Stimulated activated CD4-positive, alpha-beta T cell treated with anti-CD3 and anti-CD28 coated beads, TNF-alpha, amount 100 ng/mL, for 48 hours (primary cell): Measurements from ENCODE around the gene ELF4.

ENCODE experiments used
- DNase-seq, 3 donors: peaks; one replicate each; pipeline ENCODE4 v3.0.0-alpha.2; 2020; ENCODE audit warnings: low read depth in 3 of 3

Gene ELF4

DNA sequence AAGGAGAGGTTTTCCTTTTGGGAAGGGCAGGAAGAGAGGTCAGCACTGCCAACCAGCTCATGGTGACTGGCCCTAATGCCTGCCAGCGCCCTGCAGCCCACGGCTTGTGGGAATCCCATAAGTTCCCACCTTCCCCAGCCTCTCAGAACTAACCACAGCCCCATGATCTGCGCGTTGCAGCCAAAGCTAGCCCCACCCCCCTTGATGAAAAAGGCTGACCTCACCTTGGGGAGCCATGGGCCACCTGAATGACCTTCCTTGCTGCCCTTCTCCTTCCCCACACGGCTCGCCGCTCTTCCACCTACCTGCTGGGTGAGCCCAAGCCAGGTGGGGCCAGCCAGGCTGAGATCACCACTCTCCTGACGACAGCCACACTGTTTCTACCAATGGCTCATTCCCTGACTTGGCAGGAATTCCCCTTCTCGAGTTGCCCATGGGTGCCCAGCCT lies 3.9 kb upstream of the ELF4 start:
- DNase-seq: no peak

DNA sequence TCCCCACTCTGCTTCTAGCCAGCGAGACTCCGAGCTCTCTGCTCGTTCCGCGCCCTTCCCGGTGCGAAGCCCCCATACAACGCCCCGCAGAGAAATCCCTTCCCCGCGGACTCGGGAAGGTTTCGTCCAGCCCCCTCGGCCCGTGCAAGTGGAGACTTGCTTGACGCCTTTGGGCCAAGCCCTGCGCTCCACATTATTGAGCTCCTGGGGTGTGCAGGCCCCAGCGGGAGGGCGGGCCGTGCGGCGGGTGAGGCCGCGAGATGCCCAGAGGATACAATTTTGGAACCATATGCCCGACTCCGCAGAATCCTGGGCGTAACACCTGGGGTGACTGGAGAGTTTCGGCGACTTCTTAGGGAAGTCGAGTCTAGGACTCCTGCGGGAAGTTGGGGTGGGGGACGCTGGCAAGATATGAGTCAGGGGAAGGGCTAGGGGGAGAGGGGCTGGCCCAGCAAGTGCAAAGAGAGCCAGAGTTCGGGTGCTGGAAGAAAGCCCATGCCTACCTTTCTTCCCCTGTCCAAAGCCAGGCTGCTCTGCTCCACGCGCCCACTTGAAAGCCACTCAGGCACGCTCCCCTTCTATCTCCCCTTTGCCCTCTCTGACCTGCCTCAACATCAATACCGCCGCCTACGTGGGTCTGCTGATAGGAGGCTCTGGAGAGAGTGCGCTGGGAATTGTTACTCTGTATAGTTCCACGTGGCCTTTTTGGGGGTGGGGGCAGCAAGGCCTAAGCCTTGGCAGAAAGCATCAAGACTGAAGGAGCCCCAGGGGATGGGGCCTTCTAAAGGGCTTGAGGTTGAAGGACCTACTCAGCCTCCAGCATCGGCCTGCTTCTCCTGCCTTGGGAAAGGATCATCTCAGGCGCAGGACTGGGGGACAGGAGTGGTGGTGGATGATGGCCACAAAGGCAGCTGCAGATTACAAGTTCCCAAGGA lies 1.2 kb upstream of the ELF4 start:
- DNase-seq: no peak

DNA sequence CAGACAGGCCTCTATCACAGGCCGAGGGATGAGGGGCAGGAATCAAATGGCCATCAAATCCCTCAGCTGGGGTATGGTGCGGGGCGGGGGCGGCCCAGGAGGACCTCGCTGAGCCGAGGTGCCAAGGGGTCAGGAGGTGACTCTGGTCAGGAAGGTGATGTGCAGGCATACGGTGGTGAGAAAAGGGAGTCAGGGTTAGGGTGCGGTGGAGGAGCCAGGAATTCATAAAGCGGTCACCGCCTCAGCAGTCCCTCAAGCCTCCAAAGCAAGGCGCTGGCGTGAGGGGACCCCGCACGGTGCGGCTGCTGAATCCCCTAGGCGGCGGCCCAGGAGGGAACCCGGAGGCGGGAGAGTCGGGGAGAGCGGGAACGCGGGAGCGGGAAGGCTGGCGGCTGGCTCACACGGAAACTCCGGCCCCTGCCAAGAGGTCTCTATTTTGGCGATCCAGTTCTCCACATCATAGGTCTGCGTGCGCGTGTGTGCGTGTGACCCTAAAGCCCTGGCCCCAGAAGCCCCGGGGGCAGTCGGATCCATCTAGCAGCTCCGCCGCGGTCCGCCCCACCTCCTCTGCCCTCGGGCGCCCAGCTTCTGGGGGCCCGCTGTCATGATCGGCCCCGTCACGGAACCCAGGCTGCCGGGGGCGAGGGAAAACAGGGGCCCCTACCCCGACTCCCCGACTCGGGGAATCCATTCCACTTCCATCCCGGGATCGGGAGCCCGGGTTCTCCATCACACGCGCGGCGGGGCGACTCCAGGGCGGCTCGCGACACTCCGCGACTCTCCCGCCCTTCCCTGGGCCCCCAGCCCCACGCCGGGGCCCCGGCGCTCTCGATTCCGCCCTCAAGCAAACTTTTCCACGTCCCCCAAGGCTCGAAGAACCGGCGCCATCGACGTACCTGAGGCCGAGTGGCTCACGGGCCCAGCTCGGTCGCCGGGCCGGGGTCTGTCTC lies 593 bp downstream of the ELF4 start:
- no peak for DNase-seq

DNA sequence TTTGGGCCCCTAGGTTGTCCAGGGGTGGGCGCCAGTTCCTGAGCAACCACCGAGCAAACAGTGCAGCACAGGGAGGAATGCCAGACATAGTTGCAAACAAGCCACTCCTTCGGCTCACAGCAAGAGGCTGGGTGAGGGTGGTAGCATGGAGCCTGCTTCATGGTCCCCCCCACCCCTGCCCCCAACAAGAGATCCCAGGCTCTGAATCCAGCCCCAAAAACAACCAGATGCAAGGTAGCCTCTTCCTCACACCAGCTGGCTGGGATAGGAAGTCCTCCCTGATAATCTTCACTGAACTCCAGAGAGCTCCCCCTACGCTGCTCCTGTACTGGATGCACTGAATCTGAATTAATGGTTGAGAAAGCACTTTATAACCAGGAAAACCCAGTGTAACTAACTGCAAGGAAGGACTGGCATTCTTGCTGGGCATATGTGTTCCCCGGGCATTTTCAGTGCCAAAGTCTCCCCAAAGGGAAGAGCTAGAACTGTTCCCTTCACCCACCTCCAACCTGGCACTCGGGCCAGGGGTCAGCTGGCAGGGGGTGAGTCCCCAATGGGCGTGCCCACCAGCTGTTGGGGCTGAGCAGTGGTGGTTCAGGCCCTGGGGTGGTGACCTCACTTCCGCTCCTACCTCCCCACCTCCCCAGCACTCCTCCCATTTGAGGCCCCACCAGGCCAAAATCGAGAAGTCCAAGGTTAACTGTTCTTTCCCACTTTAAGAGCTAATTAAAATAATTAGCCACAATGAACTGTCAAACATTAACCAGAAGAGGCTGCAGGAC lies 1.5 kb downstream of the ELF4 start:
- no peak for DNase-seq

- no peak for DNase-seq
Observed at GRCh38 chrX:130106071-130106470, 4.2 kb downstream of the ELF4 start.

- DNase-seq: no peak
Observed at GRCh38 chrX:130105244-130105643, 5.1 kb downstream of the ELF4 start.

- no peak for DNase-seq
Observed at GRCh38 chrX:130103605-130104004, 6.7 kb downstream of the ELF4 start.

DNA sequence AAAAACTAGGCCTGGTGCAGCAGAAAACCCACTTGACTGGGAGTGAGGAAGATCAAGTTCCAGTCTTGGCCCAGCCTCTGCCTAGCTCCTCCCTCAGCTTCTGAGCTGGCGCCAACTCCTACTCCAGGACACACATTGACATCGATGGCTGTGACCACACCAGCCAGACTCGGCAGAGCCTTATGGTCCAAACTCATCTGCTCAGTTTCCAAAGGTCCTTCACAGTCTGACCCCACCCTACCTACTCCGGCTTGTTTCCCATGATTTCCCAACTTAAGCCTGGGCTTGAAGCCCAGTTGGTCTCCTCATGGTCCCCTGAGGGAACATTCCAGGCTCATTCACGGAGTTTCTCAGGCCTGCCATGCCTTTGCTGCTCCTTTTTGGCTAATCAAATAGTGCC lies 10.1 kb downstream of the ELF4 start:
- no peak for DNase-seq

DNA sequence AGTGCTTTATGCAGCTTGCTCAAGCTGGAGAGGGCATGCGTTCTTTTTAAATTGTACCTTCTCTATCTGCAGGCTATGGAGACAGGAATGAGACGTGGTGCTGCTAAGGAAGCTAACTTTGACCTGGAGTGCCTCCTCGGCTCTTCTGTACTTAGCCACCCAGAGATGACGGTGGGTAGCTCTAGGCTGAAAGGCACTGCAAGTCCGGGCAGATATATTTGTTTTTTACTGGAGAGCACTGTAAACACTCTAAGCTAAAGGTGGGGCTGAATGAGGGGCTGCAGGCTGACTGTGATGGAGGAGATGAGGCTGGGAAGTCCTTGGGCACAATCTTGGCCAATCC lies 12.1 kb downstream of the ELF4 start:
- no peak for DNase-seq

- no peak for DNase-seq
Observed at GRCh38 chrX:130097507-130098209, 12.6 kb downstream of the ELF4 start.

GRCh38 chrX:130095249-130096030 lies 14.9 kb downstream of the ELF4 start:
- DNase-seq: no peak

GRCh38 chrX:130094696-130095095 lies 15.6 kb downstream of the ELF4 start:
- no peak for DNase-seq

- no peak for DNase-seq
Observed at GRCh38 chrX:130093271-130093670, 17.0 kb downstream of the ELF4 start.

DNA sequence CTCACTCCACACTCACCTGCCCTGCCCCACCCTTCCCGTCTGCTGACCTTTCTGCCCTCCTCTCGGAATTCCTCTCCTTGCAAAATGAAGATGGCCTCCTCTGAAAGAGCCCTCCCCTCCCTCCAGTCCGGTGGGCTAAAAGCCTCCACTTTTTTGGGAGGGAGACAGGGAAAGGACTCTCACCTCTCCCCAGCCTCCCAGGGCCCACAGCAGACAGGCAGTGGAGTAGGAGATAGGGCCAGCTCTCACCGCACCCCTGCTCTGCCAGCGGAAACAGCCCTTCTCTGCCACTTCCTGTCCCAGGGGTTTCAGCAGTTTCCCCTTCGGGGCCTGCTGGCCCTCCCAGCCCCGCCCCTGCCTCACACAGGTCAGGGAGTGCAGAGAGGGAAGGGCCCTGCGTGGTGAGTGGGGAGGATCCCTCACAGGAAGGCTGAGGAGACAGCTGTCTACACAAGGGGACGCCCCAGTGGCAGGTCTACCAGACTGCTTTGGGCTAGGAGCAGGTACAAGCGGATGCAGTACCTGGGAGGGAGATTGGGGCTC lies 18.2 kb downstream of the ELF4 start:
- DNase-seq: peak; percentile 46 to 80 (median 77)

DNA sequence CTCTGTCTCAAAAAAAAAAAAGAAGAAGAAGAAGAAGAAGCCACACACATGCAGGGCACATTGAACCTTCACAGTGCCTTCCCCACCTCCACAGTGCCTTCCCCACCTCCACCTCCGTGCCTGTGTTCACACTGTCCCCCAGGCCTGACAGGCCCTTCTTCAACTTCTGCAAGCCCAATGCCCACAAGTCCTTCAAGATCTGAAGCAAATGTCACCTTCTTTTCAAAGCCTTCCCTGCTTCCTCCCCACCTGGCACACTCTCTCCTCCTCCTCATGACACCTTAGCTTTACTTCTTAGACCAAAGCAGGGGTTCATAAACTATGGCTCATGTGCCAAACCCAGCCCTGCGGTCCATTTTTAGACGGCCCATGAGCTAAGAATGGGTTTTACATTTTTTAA lies 19.9 kb downstream of the ELF4 start:
- DNase-seq: no peak

DNA sequence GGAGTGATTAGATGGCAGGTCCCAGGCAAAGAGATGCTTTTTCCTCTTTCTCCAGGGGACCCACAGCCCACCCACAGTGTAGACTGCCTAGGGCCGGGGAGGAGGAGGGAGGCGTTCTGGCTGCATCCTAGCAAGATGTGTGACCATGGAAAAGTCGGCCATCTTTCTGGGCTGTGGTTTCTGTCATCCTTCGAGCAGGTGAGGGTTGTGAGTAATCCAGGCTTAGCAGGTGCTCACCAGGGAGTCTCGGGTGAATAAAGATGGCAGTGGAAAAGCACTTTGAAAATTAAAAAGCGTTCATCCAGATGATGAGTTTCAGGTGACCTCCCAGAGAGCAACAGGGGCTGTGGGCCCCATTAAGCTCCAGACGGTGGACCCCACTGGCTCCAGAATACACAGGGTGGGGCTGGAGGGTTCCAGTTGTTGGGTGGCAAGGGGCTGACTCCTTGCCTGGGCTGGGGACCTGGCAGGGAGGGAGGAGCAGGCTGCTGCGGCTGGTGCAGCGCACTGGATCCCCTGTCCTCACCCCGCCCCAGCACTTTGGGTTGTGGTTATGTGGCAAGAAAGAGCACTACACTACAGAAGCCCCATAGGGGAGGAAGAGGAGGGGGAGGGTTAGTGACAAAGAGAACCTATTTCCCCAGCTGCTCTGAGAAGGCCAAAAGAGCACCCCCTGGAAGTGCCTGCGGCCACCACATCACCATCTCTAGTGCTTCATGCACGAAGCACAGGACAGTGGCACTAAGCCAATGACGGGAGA lies 23.7 kb downstream of the ELF4 start:
- peak in 1 of 3 donors; percentile 52 for DNase-seq

DNA sequence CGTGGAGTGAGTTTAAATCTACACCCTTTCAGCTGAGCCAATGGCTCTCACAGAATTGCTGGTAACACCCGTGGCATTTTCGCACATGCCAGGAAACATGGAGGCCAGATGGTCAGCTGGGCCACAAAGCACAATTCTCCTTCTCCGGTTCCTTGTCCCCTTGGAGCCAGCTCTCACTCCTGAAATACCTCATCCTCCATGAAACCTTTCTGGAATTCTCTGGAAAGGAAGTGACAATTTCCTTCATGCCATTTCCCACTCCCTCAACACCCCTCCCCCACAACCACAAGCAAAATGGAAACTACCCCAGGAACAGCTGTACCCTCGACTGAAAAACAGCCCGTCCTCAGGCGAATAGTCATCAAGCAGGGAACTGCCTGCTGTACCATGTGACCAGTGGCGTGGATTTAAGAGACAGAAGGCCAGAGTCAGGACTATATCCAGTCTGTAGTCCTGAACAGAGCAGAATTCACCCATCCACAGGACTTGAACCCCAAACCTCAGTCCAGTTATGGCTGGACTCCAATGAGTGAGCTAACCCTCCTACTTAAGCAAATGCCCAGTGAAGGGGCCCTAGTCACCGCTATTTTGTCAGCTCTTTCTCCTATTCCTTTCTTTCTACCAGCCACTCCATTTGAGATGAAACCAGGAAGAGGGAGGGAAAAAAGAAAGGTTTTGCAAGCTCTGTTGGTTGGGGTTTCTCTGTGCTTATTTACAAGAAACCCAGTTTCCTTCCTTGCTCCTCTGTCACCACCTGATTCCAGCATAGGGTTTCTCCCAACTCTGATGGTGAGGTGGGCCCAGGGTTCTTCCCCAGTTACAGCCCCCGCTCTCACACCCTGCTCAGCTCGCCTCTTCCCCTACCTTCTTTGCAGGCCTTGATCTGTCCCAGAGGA lies 24.5 kb downstream of the ELF4 start:
- DNase-seq: no peak

GRCh38 chrX:130084631-130085237 lies 25.6 kb downstream of the ELF4 start:
- no peak for DNase-seq
